A204.1 (cell line): ENCODE data around the gene TSPAN18.

Source experiments
- FAIRE-seq: peaks from 2 replicates; lab custom pipeline; 2012; peaks lifted over from hg19 to GRCh38; lab: Jason Lieb, UNC

The TSPAN18 gene

DNA sequence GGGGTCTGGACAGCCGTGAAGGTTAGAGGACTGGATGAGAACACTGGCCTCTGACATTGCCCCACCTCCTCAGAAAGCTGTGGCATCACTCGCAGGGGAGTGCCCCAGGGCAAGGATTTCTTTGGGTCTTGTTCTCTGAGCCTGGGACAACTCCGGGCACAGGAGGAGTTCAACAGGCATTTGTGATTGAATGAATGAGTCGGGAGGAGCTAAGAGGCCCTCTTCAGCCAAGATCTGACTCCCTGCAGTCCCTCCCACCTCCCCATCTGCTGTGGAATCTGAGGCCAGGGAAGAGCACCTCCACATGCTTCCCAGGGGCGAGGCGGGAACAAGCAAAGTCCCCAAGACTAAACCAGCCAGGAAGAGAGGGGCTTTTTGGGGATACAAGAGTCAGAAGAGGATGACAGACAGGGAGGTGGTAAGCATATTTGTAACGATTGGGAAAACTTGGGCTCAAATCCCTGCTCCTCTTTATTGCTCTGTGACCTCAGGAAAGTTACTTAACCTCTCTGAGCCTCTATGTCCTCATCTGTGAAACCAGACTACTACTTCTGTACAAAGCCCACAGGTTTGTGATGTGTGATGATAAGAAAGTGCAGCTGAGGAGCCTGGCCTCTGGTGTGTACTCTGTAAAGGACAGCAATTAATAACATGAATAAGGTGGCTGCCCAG is 217.6 kb downstream of the TSPAN18 start:
- FAIRE-seq, result no peak

- no peak for FAIRE-seq
These were observed 218.1 kb downstream of the TSPAN18 start for GRCh38 chr11:44944853-44945235.

- FAIRE-seq, result no peak
These were observed 218.9 kb downstream of the TSPAN18 start for GRCh38 chr11:44945666-44946065.

DNA sequence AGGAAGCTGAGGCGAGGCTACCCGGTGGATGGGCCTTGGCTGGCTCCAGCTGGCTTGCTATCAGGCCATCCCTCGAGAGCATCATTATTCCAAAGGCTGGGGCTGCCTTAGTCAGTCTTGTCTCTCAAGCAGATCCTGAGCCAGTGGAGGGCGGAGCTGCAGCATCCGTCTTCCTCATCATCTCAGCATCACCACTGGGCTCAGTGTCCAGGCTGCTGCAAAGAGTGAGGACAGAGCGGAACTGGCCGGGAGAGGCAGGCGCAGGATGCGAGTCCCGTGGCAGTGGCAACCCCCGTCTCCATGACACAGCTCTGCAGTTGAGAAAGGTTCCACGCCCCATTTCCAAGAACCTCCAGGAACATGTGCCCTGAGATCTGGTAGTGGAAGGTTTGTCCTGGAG is 219.5 kb downstream of the TSPAN18 start:
- no peak for FAIRE-seq

DNA sequence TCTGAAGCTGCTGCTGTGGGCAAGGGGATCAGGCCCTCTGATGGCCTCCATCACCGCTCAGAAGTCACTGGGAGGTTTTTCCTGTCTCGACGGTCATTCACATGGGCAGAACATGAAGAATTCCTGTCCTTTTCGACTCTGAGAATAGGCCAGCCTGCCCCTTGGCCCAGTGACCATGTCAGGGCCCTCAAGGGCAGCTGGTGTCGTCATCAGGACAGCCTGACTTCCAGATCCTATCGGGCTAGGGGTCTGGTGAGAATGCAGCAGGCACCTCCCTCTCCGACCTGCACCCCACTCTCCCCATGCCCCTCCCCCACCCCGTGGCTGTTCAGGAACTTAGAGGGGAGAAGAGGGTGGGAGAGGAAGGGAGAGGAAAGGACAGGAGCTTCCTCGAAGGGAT is 220.4 kb downstream of the TSPAN18 start:
- FAIRE-seq, result no peak

GRCh38 chr11:44948155-44948554 is 221.4 kb downstream of the TSPAN18 start:
- FAIRE-seq, result no peak

DNA sequence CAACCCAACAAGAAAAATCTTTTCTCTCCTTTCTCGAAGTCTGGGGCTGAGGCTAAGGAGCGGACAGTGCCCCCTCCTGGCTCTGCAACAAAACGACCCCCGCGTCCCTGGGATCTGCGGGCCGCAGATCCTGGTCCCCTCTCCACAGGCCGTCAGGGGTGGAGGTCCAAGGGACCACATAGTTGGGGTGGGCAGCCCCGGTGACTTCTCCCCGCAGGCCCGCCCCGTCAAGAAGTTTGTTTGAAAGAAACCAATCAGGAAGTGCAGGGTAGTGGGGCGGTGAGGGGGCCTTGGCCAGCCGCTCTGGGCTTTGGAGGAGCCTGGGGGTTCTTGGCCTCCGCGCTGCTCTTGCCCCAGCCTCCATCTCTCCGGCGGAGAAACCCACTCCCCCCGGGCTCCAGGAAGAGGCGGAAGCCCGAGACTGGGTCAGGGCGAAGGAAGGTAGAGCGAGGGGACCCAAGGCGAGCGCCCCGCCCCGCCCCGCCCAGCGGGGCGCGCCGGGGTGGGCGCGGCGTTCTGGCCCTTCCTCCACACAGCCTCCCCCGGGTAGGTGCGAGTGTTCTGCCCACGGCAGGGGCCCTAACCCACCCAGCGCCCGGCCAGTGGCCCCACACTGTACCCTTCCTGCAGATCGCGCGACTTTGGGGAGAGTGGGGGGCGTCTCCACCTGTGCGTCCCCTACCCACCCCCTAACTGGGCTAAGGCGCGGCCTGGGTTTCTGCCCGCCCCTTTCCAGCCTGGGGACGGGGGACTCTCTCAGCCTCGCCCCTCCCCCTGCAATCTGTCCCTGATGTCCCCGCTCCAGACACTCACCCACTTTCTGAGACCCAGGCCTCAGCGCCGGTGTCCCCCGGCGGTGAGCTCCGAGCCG is 222.6 kb downstream of the TSPAN18 start:
- FAIRE-seq, result no peak

DNA sequence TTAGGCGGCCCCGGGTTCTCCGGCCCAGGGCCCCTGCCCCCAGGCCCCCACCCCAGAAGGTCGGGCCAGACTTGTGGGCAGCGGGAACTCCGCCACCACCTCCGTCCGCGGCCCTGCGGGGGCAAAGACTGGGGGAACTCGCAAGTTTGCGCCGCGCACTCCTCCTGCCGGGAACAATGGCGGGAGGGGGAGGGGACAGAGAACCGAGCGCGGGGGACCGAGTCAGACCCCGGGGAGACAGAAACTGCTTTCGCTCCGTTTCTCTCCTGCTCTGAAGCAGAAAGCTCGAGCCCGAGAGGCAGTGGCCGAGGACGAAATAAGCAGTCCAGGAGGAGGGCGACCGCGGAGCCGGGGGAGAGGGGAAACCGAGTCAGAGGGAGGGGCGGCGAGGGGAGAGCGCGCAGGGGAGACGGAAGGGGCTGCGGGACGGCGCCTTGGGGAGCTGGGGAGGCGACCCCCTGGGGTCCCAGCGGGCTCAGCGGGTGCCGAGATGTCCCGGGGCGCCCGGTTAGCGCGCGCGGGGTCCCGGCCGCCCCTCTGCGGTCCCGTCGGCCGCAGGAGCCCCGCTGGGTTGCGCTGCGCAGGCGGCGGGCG is 223.4 kb downstream of the TSPAN18 start:
- no peak for FAIRE-seq

DNA sequence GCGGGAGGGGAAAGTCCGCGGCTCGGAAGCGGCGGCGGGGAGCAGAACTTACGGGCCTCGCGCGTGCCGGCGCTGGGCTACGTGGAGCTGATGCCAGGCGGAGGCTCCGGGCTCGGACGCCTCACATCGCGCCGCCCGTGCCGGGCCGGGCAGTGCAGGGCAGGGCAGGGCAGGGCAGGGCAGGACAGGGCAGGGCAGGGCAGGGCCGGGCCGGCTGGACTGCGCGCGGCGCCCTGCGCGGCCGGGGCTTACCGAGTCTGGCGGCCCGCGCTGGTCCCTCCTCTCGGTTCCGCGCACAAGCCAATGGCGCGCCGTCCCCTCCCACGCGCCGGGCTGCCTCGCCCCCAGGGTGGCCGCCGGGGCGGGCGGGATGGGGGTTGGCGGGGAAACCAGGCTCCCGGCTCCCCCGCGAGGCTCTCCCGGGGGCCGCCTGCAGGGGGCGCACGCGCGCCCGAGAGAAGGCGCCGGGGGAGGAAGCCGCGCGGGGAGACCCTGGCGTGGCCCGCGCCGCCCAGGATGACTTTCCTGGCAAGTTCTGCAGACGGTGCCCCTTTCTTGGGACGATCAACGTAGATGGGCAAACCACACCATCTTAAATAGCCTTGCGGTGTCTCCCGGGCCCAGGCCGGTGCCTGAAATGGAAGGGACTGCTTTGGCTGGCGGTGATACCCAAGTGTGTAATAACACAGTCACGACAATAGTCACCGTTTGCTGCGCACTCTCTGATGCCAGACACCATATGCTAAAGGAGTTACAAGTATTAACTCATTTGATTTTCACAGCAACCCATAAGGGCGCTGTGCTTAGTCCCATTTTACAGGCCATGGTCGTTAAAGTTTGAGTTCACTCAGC is 224.1 kb downstream of the TSPAN18 start, which contains the start of gene TP53I11:
Gene TP53I11, minus strand, starts transcription at position 259 of the 852 bp plus-strand sequence. CDS start 12,548 bp downstream, outside the sequence.
- no peak for FAIRE-seq

- no peak for FAIRE-seq
These were observed 225.3 kb downstream of the TSPAN18 start for GRCh38 chr11:44952082-44952481.

- FAIRE-seq, result no peak
These were observed 225.9 kb downstream of the TSPAN18 start for GRCh38 chr11:44952500-44953260.

GRCh38 chr11:44954051-44954906 is 227.5 kb downstream of the TSPAN18 start:
- FAIRE-seq, result no peak

DNA sequence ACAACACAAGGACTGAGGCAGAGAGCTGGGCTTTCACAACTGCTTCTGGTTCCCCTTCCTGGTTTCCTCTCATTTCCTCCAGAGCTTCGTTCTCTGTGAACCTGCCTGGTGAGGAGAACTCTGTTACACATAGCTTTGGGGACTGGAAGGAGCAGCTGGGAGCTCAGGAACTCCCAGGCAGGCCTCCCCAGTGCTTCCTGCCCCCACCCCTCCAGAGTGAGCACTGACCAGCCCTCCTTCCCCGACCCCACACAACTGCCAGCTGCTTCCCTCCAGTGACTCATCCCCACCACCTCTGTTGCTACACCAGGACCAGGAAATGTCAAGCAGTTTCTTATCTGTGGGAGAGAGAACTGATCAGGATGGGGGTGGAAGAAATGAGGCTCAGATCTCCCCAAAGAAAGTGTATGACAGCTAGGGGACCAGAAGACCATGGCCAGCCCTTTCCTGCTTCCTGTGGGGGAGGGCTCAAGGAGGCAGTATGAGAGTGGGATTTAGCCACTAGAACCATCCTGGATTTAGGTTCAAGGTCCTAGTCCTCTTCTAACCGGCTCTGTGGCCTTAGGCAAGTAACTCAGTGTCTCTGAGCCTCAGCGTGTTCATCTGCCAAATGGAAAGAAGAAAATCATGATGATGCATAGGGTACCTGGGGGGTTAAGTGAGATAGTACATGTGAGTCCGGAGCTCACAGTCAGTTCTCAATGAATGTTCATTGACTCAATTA is 228.4 kb downstream of the TSPAN18 start:
- no peak for FAIRE-seq

DNA sequence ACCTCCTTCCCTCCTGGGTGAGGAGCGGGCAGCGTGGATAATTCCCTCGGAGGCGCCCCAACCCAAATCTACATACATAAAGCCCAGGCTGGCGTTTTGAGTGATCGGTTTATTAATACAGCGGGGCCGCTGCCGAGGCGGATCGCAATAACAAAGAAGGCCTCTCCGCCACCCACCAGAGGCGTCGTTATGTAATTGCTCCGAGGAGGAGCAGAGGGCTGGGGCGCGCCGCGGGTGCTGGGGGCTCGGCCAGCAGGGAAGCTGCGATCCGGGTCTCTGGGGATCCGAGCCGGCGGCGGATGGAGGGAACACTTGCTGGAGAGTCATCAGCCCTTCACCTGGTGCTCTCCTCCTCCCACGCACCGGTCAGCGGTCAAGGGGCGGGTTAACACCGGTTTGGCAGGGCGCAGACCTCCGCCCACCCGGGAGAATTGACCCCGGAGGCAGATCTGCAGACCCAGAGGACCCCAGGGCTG is 230.3 kb downstream of the TSPAN18 start:
- FAIRE-seq, result no peak

- FAIRE-seq, result no peak
These were observed 231.2 kb downstream of the TSPAN18 start for GRCh38 chr11:44957776-44958564.

GRCh38 chr11:44959064-44959463 is 232.3 kb downstream of the TSPAN18 start:
- no peak for FAIRE-seq

GRCh38 chr11:44960200-44960845 is 233.6 kb downstream of the TSPAN18 start:
- FAIRE-seq, result no peak

DNA sequence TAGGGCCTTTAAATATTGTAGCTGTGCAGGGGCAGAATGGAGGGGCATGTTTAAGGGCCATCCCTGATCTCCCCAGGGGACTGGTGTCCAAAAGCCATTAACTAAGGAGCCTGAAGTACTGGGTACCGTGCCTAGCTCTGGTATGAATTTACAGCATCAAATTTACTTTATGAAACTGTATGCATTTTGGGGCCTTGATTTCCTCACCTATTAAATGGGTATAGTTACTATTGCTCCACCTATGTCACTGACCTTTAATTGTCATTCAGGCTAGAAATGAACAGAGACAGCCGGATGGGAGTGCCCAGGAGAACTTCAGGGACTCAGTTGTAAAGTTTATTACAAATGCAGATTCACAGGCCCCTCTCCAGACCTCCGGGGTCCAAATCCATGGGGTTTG is 235.7 kb downstream of the TSPAN18 start:
- FAIRE-seq, result no peak
